Panc1 (cell line): Measurements from ENCODE around the gene HOMER1. TPM values are rescaled to one million over a fixed set of nuclear protein-coding genes. Genes with fewer than 3 reads are reported as not detected.

Experiments used
- ATAC-seq: fragments of 200-7000 bp; cut with Tn5 transposase; 2 replicates; pipeline ENCODE4 v1.9.1; 2020; ENCODE audit warnings: mild to moderate bottlenecking, moderate library complexity
- BruUV-seq: library from RNA; stranded (reverse); fragments of 400-500 nt; replicated peaks from 2 replicates; lab custom pipeline; 2021; lab: Mats Ljungman, UMichigan
- CTCF ChIA-PET: fragments of 300-600 bp; sonication (Branson Sonifier 250); formaldehyde crosslinking; loops from one replicate; lab custom pipeline; 2022; ENCODE audit warnings: antibody characterized with exemption; lab: Charles Lee
- POLR2A ChIA-PET: fragments of 300-600 bp; sonication (Branson Sonifier 250); formaldehyde crosslinking; loops from one replicate; lab custom pipeline; 2022; ENCODE audit warnings: antibody characterized with exemption; lab: Charles Lee
- DNase-seq: peaks from one replicate; pipeline ENCODE4 v3.0.0-alpha.2; 2010; ENCODE audit warnings: low read depth, low spot score
- H3K27ac ChIP-seq: 2 replicates; pipeline ENCODE4 v1.5.1; 2011; ENCODE audit warnings: mild to moderate bottlenecking, low read length, inconsistent platforms
- H3K27me3 ChIP-seq: fragments of 200-500 bp; sonication (Bioruptor generic); 2 replicates; pipeline ENCODE4 v1.6.0; 2014; ENCODE audit warnings: low read length, inconsistent platforms; ENCODE audit not compliant: control insufficient read depth, insufficient read depth
- H3K36me3 ChIP-seq: fragments of 200-500 bp; sonication (Bioruptor generic); 2 replicates; pipeline ENCODE4 v1.5.1; 2014; ENCODE audit warnings: inconsistent platforms, mild to moderate bottlenecking, low read length, moderate library complexity; ENCODE audit not compliant: control insufficient read depth, insufficient read depth
- H3K4me1 ChIP-seq: 2 replicates; pipeline ENCODE4 v1.5.1; 2011; ENCODE audit warnings: inconsistent platforms, mild to moderate bottlenecking, low read length, moderate library complexity; ENCODE audit not compliant: control insufficient read depth, insufficient read depth
- H3K4me3 ChIP-seq, 2 experiments: 2 replicates each; pipeline ENCODE4 v1.5.1; 2011 to 2012; ENCODE audit warnings: low read depth in 2 of 2, low read length in 2 of 2, mild to moderate bottlenecking in 2 of 2, inconsistent platforms in 1 of 2, moderate library complexity in 1 of 2
- H3K9me3 ChIP-seq: fragments of 200-500 bp; sonication (Bioruptor generic); 2 replicates; pipeline ENCODE4 v1.5.1; 2014; ENCODE audit warnings: low read depth, mild to moderate bottlenecking, inconsistent platforms, low read length, moderate library complexity; ENCODE audit not compliant: control insufficient read depth, insufficient read depth
- POLR2AphosphoS5 ChIP-seq: IDR thresholded peaks from 2 replicates; pipeline ENCODE4 v1.6.1; 2012; ENCODE audit warnings: mild to moderate bottlenecking, low read depth, low read length, moderate library complexity
- REST ChIP-seq, 2 experiments: IDR thresholded peaks; 2 replicates each; pipeline ENCODE4 v1.6.1; 2011 to 2012; ENCODE audit warnings: low read depth in 2 of 2, control low read depth in 1 of 2, low read length in 1 of 2, mild to moderate bottlenecking in 1 of 2, moderate library complexity in 1 of 2; ENCODE audit not compliant: insufficient read depth in 1 of 2
- SIN3A ChIP-seq: IDR thresholded peaks from 2 replicates; pipeline ENCODE4 v1.6.1; 2012; ENCODE audit warnings: low read depth, mild to moderate bottlenecking, low read length, moderate library complexity, borderline replicate concordance; ENCODE audit not compliant: insufficient read depth
- TCF7L2 ChIP-seq: IDR thresholded peaks from 2 replicates; pipeline ENCODE4 v1.6.1; 2011; ENCODE audit warnings: mild to moderate bottlenecking, low read depth, low read length, inconsistent platforms
- in situ Hi-C: cut with HindIII; loops from 2 replicates; pipeline ENCODE4 v1.10.0; 2016; ENCODE audit warnings: low sequenced_read_pairs, low pct_unique_long_range_greater_than_20kb
- intact Hi-C: fragments of 100-400 bp; cut with micrococcal nuclease; formaldehyde crosslinking; loops from one replicate; pipeline ENCODE4 v1.10.0; 2022; ENCODE audit not compliant: unreplicated experiment
- total RNA-seq: library from RNA; stranded (reverse); gene quantifications from one replicate; pipeline ENCODE4 v1.2.1, GENCODE V29; 2021; ENCODE audit not compliant: unreplicated experiment
- TF ChIP-seq, protein P1 (sequence below): fragments of 450-650 bp; IDR thresholded peaks from 2 replicates; pipeline ENCODE4 v1.5.1; 2017; ENCODE audit warnings: mild to moderate bottlenecking

The HOMER1 gene
- total RNA-seq, 1 experiment from 2014 or later: 19.6 TPM

DNA sequence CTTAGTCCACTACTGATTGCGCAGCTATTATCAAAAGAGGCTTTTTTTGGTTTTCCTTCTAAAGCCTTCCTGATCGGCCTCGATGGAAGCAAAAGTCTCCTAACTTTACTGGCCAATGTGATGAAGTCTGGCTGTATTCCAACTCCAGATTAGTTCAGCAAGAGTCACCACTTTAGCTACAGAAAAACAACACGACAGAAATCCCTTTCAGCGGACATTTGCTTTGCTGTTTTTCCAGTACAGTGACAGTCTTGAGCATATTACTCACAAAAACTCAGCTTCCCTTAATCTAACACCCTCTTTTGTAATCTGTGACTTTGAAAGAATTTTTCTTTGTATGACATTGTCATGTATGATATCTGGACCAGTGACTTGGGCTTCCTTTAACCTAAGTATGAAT is 95.7 kb downstream of the HOMER1 start:
- no TSS peak for BruUV-seq
- Histone ChIP-seq H3K4me3 (no peak overlapping the region), H3K9me3 (no peaks in the 10 kb centered on the region), H3K36me3 (no peaks in the 10 kb centered on the region), H3K27ac (no peak overlapping the region), H3K4me1 (no peaks in the 10 kb centered on the region), H3K27me3 (no peaks in the 10 kb centered on the region)
- DNase-seq (no peak), ATAC-seq (no peak)
- in situ Hi-C loops (no loop called here), intact Hi-C loops (no loop called here)
- no peak for TF ChIP-seq POLR2AphosphoS5
- TF ChIP-seq TCF7L2: no peak
- ChIA-PET POLR2A (interaction anchor here (0.6 kb wide), 1 partner anchor 75 kb away, joined by 4 read pairs; no protein-coding TSS in a partner anchor), CTCF (no interaction called here)

- H3K36me3 ChIP-seq: no peaks in the 10 kb centered on the region
- BruUV-seq: no TSS peak
- in situ Hi-C loops (no loop called here), intact Hi-C loops (no loop called here)
- H3K4me3 ChIP-seq: no peak overlapping the region
- no peaks in the 10 kb centered on the region for H3K9me3 ChIP-seq
- DNase-seq (no peak), ATAC-seq (no peak)
- no peak for TF ChIP-seq SIN3A
- no peak overlapping the region for H3K27ac ChIP-seq
- H3K27me3 ChIP-seq: no peaks in the 10 kb centered on the region
- ChIA-PET POLR2A (no interaction called here), CTCF (no interaction called here)
- no peaks in the 10 kb centered on the region for H3K4me1 ChIP-seq
Observed at GRCh38 chr5:79417495-79417894, 96.4 kb downstream of the HOMER1 start.

DNA sequence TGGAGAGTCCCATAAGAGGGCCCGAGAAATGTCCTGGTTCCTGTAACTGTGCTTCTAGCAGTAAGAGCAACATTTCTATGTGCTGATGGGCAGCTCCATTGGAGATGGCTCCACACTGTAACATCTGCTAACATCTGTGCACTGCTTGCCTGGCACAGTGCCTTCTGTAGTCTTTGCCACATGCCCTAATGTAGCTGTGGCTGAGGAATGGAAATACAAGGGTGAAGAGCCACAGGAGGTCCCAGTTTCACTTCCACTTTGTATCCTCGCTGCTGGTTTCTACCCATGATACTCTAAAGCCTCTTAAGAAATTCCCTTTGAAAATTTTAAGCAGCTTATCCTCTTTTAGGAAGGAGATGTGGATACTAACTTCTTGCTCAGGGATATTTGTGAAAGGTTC is 97.4 kb downstream of the HOMER1 start:
- Histone ChIP-seq H3K4me1 (no peaks in the 10 kb centered on the region), H3K36me3 (no peaks in the 10 kb centered on the region), H3K27me3 (no peaks in the 10 kb centered on the region), H3K27ac (no peak overlapping the region), H3K9me3 (no peaks in the 10 kb centered on the region), H3K4me3 (no peak overlapping the region)
- intact Hi-C loops: no loop called here
- ChIA-PET POLR2A (interaction anchor here (0.5 kb wide), 1 partner anchor 93 kb away, joined by 7 read pairs; no protein-coding TSS in a partner anchor), CTCF (no interaction called here)
- ATAC-seq (no peak), DNase-seq (no peak)
- in situ Hi-C loops: no loop called here
- TF ChIP-seq, protein P1, sequence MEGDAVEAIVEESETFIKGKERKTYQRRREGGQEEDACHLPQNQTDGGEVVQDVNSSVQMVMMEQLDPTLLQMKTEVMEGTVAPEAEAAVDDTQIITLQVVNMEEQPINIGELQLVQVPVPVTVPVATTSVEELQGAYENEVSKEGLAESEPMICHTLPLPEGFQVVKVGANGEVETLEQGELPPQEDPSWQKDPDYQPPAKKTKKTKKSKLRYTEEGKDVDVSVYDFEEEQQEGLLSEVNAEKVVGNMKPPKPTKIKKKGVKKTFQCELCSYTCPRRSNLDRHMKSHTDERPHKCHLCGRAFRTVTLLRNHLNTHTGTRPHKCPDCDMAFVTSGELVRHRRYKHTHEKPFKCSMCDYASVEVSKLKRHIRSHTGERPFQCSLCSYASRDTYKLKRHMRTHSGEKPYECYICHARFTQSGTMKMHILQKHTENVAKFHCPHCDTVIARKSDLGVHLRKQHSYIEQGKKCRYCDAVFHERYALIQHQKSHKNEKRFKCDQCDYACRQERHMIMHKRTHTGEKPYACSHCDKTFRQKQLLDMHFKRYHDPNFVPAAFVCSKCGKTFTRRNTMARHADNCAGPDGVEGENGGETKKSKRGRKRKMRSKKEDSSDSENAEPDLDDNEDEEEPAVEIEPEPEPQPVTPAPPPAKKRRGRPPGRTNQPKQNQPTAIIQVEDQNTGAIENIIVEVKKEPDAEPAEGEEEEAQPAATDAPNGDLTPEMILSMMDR: no peak
- TF ChIP-seq TCF7L2: no peak
- no peak for TF ChIP-seq SIN3A
- no peak for TF ChIP-seq REST (IDR thresholded peaks at IDR 0.05; ENCODE audit: insufficient read depth in 1 of 2, low read depth in 2 of 2, low read length in 1 of 2)
- no peak for TF ChIP-seq POLR2AphosphoS5
- no TSS peak for BruUV-seq
